Measurements from ENCODE around the gene ARHGAP35. TPM values are rescaled to one million over a fixed set of nuclear protein-coding genes. Genes with fewer than 3 reads are reported as not detected.

Gene ARHGAP35
- total RNA-seq, 1 donor from 2014 or later = 127 TPM

- no peak overlapping the region for H3K4me3 Mint-ChIP-seq (ENCODE audit: unreplicated experiment)
- no peaks in the 10 kb centered on the region for H3K36me3 Mint-ChIP-seq (ENCODE audit: unreplicated experiment)
- peaks cover 6% of the 10 kb centered on the region for H3K4me1 Mint-ChIP-seq (ENCODE audit: low read depth, unreplicated experiment)
- no peak for TF ChIP-seq CTCF (IDR thresholded peaks at IDR 0.05; ENCODE audit: partially characterized antibody, unreplicated experiment)
- no peaks in the 10 kb centered on the region for H3K9me3 Mint-ChIP-seq (ENCODE audit: unreplicated experiment)
- H3K27me3 Mint-ChIP-seq (ENCODE audit: unreplicated experiment) = no peaks in the 10 kb centered on the region
- DNase-seq = no peak
- H3K27ac Mint-ChIP-seq (ENCODE audit: unreplicated experiment) = no peak overlapping the region
These were observed 12.2 kb downstream of the ARHGAP35 start for GRCh38 chr19:46872967-46873366.

GRCh38 chr19:46875234-46875633, 14.4 kb downstream of the ARHGAP35 start:
- Mint-ChIP-seq H3K27ac (ENCODE audit: unreplicated experiment) (no peak overlapping the region), H3K4me1 (ENCODE audit: low read depth, unreplicated experiment) (no peaks in the 10 kb centered on the region), H3K9me3 (ENCODE audit: unreplicated experiment) (no peaks in the 10 kb centered on the region), H3K4me3 (ENCODE audit: unreplicated experiment) (no peak overlapping the region), H3K27me3 (ENCODE audit: unreplicated experiment) (no peaks in the 10 kb centered on the region), H3K36me3 (ENCODE audit: unreplicated experiment) (no peaks in the 10 kb centered on the region)
- DNase-seq = no peak
- no peak for TF ChIP-seq CTCF (IDR thresholded peaks at IDR 0.05; ENCODE audit: partially characterized antibody, unreplicated experiment)

- no peaks in the 10 kb centered on the region for H3K4me1 Mint-ChIP-seq (ENCODE audit: low read depth, unreplicated experiment)
- no peak for DNase-seq
- no peaks in the 10 kb centered on the region for H3K36me3 Mint-ChIP-seq (ENCODE audit: unreplicated experiment)
- no peak overlapping the region for H3K27ac Mint-ChIP-seq (ENCODE audit: unreplicated experiment)
- no peak overlapping the region for H3K4me3 Mint-ChIP-seq (ENCODE audit: unreplicated experiment)
- TF ChIP-seq CTCF (IDR thresholded peaks at IDR 0.05; ENCODE audit: partially characterized antibody, unreplicated experiment) = no peak
- no peaks in the 10 kb centered on the region for H3K9me3 Mint-ChIP-seq (ENCODE audit: unreplicated experiment)
- H3K27me3 Mint-ChIP-seq (ENCODE audit: unreplicated experiment) = no peaks in the 10 kb centered on the region
These were observed 14.9 kb downstream of the ARHGAP35 start for GRCh38 chr19:46875657-46876056.

- TF ChIP-seq CTCF (IDR thresholded peaks at IDR 0.05; ENCODE audit: partially characterized antibody, unreplicated experiment) = no peak
- H3K9me3 Mint-ChIP-seq (ENCODE audit: unreplicated experiment) = peaks cover 1% of the 10 kb centered on the region
- no peak overlapping the region for H3K4me3 Mint-ChIP-seq (ENCODE audit: unreplicated experiment)
- H3K27me3 Mint-ChIP-seq (ENCODE audit: unreplicated experiment) = peaks cover 2% of the 10 kb centered on the region
- no peaks in the 10 kb centered on the region for H3K36me3 Mint-ChIP-seq (ENCODE audit: unreplicated experiment)
- DNase-seq = no peak
- H3K27ac Mint-ChIP-seq (ENCODE audit: unreplicated experiment) = no peak overlapping the region
- peaks cover 12% of the 10 kb centered on the region for H3K4me1 Mint-ChIP-seq (ENCODE audit: low read depth, unreplicated experiment)
These were observed 18.0 kb downstream of the ARHGAP35 start for GRCh38 chr19:46878613-46879375.

GRCh38 chr19:46880431-46880830, 19.6 kb downstream of the ARHGAP35 start:
- Mint-ChIP-seq H3K27ac (ENCODE audit: unreplicated experiment) (no peak overlapping the region), H3K27me3 (ENCODE audit: unreplicated experiment) (peaks cover 2% of the 10 kb centered on the region), H3K4me3 (ENCODE audit: unreplicated experiment) (no peak overlapping the region), H3K9me3 (ENCODE audit: unreplicated experiment) (peaks cover 1% of the 10 kb centered on the region), H3K36me3 (ENCODE audit: unreplicated experiment) (no peaks in the 10 kb centered on the region), H3K4me1 (ENCODE audit: low read depth, unreplicated experiment) (peaks cover 12% of the 10 kb centered on the region)
- no peak for TF ChIP-seq CTCF (IDR thresholded peaks at IDR 0.05; ENCODE audit: partially characterized antibody, unreplicated experiment)
- DNase-seq = no peak
